Vagina (tissue), 2 donors: ENCODE measurements around the gene NFASC.

Experiments
- CTCF ChIP-seq, 3 experiments: fragments of 450-650 bp in 2 of 3; fragments of 200-600 bp in 1 of 3; sonication (generic) in 1 of 3; IDR thresholded peaks; one replicate each; pipeline ENCODE4 v1.5.1; 2017 to 2019; ENCODE audit warnings: antibody characterized with exemption in 3 of 3, mild to moderate bottlenecking in 2 of 3, moderate library complexity in 2 of 3
- POLR2A ChIP-seq, 2 donors: fragments of 450-650 bp; IDR thresholded peaks; one replicate each; pipeline ENCODE4 v1.6.1; 2017; ENCODE audit warnings: antibody characterized with exemption in 2 of 2, mild to moderate bottlenecking in 2 of 2, moderate library complexity in 2 of 2
- POLR2AphosphoS5 ChIP-seq, 2 donors: sonication (generic); formaldehyde crosslinking; IDR thresholded peaks; one replicate each; pipeline ENCODE4 v1.9.0; 2017; ENCODE audit warnings: antibody characterized with exemption in 2 of 2, mild to moderate bottlenecking in 2 of 2, low read depth in 1 of 2; ENCODE audit not compliant: insufficient read depth in 1 of 2

- TF ChIP-seq CTCF (IDR thresholded peaks at IDR 0.05) (no peak), POLR2A (IDR thresholded peaks at IDR 0.05) (no peak), POLR2AphosphoS5 (IDR thresholded peaks at IDR 0.05; ENCODE audit: insufficient read depth in 1 of 2, low read depth in 1 of 2) (no peak)
These were observed 77.1 kb downstream of the NFASC start for GRCh38 chr1:204947747-204948146.
